Neural cell (in vitro differentiated cells): ENCODE data around the gene FBLIM1.

Experiments used
- CTCF ChIP-seq: fragments of 450-650 bp; IDR thresholded peaks from 2 replicates; pipeline ENCODE4 v1.5.1; 2014; ENCODE audit warnings: antibody characterized with exemption, mild to moderate bottlenecking, moderate library complexity; ENCODE audit not compliant: poor library complexity, severe bottlenecking
- EP300 ChIP-seq: fragments of 450-650 bp; conservative IDR thresholded peaks from 2 replicates; pipeline ENCODE4 v1.6.1; 2014; ENCODE audit warnings: antibody characterized with exemption, mild to moderate bottlenecking, moderate library complexity; ENCODE audit not compliant: poor library complexity, severe bottlenecking
- MXI1 ChIP-seq: fragments of 450-650 bp; conservative IDR thresholded peaks from 2 replicates; pipeline ENCODE4 v1.6.1; 2014; ENCODE audit warnings: antibody characterized with exemption, mild to moderate bottlenecking; ENCODE audit not compliant: poor library complexity, severe bottlenecking
- RAD21 ChIP-seq: fragments of 450-650 bp; conservative IDR thresholded peaks from 2 replicates; pipeline ENCODE4 v1.6.1; 2014; ENCODE audit warnings: antibody characterized with exemption, mild to moderate bottlenecking, moderate library complexity
- TAF1 ChIP-seq: IDR thresholded peaks from 2 replicates; pipeline ENCODE4 v1.6.1; 2012; ENCODE audit warnings: low read depth

- TF ChIP-seq TAF1 (no peak), CTCF (no peak), RAD21 (no peak), EP300 (no peak), MXI1 (no peak)
Measured at GRCh38 chr1:15719381-15720120, 39.0 kb upstream of the FBLIM1 start.
